Activated naive CD8-positive, alpha-beta T cell (primary cell): ENCODE measurements around the gene WBP1.

Experiments
- H3K27ac Mint-ChIP-seq: one replicate; pipeline ENCODE4 v1.8.0; 2021; ENCODE audit warnings: mixed read lengths
- H3K27me3 Mint-ChIP-seq: one replicate; pipeline ENCODE4 v1.8.0; 2021; ENCODE audit warnings: mixed read lengths
- H3K36me3 Mint-ChIP-seq: one replicate; pipeline ENCODE4 v1.8.0; 2021; ENCODE audit warnings: mixed read lengths
- H3K4me1 Mint-ChIP-seq: one replicate; pipeline ENCODE4 v1.8.0; 2021; ENCODE audit warnings: low read depth, mixed read lengths
- H3K4me3 Mint-ChIP-seq: one replicate; pipeline ENCODE4 v1.8.0; 2021; ENCODE audit warnings: mild to moderate bottlenecking, mixed read lengths
- H3K9me3 Mint-ChIP-seq: one replicate; pipeline ENCODE4 v1.8.0; 2021; ENCODE audit warnings: low read depth, mixed read lengths

The WBP1 gene

DNA sequence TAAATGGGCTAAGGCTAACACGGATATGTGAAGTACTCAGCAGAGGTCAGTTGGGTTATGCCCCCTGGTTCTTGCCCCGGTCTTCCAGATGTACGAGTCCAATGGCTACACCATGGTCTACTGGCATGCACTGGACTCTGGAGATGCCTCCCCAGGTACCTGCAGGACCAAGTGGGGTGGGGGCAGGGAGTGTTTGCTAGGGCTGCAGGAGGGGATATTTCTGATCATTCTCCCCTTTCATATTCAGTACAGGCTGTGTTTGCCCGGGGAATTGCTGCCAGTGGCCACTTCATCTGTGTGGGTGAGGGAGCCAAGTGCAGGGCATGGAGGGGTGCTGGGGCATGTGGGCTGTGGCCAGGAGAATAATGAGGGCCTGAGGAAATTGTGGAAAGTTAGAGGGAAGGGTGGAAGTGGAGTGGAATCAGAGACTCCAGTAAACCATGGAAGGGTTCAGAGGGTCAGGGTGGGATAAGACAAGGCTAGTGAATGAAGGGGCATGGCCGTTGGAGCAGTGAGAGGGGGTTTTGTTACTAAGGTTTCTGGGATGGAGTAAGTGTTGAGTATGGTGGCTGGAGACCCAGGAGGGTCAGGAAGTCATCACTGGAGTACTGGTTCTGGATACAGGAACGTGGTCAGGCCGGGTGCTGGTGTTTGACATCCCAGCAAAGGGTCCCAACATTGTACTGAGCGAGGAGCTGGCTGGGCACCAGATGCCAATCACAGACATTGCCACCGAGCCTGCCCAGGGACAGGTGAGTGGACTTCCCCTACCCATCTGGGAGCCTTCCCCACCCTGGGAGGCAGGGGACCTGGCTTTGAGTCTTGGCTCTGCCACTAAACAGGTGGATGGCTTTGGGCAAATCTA, 34.8 kb upstream of the WBP1 start:
- Mint-ChIP-seq H3K4me1 (peaks cover 19% of the 10 kb centered on the region), H3K27me3 (no peaks in the 10 kb centered on the region), H3K4me3 (peak overlapping the region; percentile 100), H3K27ac (peak overlapping the region; percentile 37), H3K36me3 (no peaks in the 10 kb centered on the region), H3K9me3 (no peaks in the 10 kb centered on the region)

DNA sequence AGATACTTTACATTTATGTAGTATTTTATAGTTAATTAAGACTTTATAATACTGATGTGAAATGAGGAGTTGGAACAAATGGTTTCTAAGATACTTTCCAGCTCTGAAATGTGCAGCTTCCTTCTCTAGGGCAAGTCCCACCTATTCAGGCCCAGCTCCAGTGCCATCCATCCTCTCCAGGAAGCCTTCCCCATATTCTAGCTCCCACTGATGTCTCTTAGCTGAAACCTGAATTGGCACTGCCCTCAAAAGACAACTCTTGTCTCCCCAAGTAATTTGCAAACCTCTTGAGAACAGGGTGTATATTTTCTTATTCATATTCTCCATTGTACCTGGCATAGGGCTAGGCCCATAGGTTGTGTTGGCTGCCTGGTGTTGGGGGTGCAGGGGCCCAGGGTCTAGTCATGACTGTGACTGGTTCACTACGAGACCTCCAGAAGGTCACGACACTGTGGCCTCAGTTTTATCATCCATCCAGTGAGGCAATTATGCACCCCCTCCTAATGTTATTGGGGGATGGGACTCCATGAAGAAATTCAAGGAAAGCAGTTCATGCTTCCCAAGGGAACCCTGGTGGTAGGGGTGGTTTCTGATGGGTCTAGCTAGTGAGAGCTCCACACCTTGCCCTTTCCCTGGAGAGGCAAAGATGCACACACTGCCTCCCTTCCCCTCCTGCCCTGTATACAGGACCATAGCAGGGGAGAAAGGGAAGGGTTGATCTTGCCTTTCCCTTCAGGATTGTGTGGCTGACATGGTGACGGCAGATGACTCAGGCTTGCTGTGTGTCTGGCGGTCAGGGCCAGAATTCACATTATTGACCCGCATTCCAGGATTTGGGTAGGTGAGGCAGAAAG, 33.9 kb upstream of the WBP1 start:
- no peak overlapping the region for H3K27ac Mint-ChIP-seq
- no peak overlapping the region for H3K4me3 Mint-ChIP-seq
- H3K9me3 Mint-ChIP-seq = no peaks in the 10 kb centered on the region
- H3K36me3 Mint-ChIP-seq = no peaks in the 10 kb centered on the region
- peaks cover 19% of the 10 kb centered on the region for H3K4me1 Mint-ChIP-seq
- no peaks in the 10 kb centered on the region for H3K27me3 Mint-ChIP-seq

DNA sequence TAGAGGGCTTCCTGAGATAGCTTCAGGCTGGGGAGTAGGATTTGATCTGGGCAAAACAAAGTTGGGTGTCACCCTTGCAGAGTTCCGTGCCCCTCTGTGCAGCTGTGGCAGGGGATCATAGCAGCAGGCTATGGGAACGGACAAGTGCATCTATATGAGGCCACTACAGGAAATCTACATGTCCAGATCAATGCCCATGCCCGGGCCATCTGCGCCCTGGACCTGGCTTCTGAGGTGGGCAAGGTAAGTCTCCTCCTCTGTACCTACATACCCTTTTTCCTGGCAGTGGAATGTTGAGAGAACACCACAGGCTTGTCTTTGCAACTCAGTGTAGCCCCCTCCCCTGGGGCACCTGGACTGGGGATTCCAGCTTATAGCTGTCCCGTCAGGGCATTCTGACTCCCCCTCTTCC, 33.2 kb upstream of the WBP1 start:
- Mint-ChIP-seq H3K27ac (no peak overlapping the region), H3K4me3 (no peak overlapping the region), H3K9me3 (no peaks in the 10 kb centered on the region), H3K4me1 (peaks cover 16% of the 10 kb centered on the region), H3K36me3 (no peaks in the 10 kb centered on the region), H3K27me3 (no peaks in the 10 kb centered on the region)

DNA sequence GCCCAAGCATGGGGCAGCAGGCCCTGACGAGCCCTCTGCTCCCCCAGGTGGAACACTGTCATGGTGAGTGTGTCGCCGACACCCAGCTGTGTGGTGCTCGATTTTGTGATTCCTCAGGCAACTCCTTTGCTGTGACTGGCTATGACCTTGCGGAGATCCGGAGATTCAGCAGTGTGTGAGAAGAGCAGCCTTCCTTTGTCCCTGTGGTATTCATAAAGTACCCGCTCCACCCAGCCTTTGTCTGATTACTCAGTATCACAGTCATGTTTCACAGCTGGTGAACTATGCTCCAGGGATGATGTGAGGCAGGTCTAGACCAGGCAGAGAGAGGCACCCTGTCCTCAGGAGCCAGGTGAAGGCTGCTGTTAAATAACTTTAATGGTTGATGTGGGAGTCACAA, 32.7 kb upstream of the WBP1 start:
- Mint-ChIP-seq H3K4me3 (no peak overlapping the region), H3K27me3 (no peaks in the 10 kb centered on the region), H3K4me1 (peaks cover 11% of the 10 kb centered on the region), H3K36me3 (no peaks in the 10 kb centered on the region), H3K9me3 (no peaks in the 10 kb centered on the region), H3K27ac (no peak overlapping the region)

DNA sequence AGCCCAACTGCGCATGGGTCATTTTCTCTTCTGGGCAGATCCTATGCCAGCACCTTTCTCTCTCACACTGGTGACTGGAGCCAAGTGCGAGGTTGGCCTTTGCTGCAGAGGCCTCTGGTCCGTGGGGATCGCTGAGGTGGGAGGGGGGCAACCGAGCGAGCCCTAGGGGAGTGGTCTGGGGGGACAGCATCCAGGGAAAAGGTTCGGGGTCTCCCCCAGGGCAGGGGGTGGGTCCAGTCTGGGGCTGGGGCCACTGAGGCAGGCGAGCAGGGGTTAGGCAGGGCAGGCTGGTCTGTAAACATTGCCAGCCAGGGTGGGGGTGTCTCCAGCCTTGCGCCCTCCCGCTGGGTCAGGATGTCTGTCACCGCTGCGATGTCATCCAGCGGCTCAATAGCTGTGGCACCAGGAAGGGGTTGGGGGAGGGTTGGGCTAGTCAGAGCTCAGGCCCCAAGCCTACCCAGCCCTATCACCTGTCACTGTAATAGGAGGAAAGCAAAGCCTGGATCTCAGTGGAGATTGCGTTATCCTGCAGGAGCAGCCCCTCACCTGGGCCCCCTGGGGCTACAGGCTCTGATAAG, 32.0 kb upstream of the WBP1 start:
- Mint-ChIP-seq H3K4me3 (no peak overlapping the region), H3K36me3 (no peaks in the 10 kb centered on the region), H3K4me1 (peaks cover 5% of the 10 kb centered on the region), H3K27ac (no peak overlapping the region), H3K9me3 (no peaks in the 10 kb centered on the region), H3K27me3 (no peaks in the 10 kb centered on the region)

DNA sequence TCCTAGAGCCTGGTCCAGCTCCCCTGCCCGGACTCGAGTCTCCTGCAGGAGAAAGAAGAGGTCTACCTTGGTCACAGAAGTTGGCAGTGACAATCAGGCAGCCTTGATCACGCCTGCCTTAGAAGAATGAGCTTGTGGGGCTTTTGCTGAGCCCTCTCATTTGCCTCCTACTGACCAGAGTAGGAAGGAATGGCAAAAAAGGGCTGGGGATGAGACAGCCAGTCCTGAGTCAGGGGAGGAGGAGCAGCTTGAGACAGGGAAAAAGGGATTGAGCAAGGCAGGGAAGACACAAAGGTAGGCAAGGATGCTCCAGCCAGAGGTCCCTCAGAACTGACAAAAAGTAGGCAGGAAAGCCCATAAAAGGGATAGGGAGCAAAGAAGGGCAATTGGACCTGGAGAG, 30.7 kb upstream of the WBP1 start:
- H3K9me3 Mint-ChIP-seq = no peaks in the 10 kb centered on the region
- H3K4me1 Mint-ChIP-seq = peaks cover 4% of the 10 kb centered on the region
- H3K27ac Mint-ChIP-seq = no peak overlapping the region
- no peak overlapping the region for H3K4me3 Mint-ChIP-seq
- no peaks in the 10 kb centered on the region for H3K36me3 Mint-ChIP-seq
- H3K27me3 Mint-ChIP-seq = no peaks in the 10 kb centered on the region

DNA sequence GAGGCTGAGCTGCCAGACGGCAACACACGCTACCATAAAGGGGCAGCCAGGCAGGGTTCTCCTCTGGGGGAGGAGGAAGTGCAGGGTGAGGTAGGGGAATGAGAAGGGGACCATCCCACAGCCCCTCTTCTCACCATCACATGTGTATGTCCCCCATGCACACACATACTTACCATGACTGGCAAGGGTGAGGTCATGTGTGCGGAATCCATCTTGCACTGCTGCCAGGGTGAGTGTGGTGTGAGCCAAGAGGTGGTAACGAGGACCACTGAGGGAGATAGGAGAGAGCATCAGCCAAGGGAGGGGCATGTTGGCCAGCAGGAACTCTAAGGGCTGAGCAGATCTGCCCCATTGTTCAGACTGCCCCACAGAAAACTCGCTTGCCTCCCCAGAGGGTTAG, 29.6 kb upstream of the WBP1 start:
- Mint-ChIP-seq H3K27me3 (no peaks in the 10 kb centered on the region), H3K27ac (no peak overlapping the region), H3K36me3 (no peaks in the 10 kb centered on the region), H3K4me1 (no peaks in the 10 kb centered on the region), H3K4me3 (no peak overlapping the region), H3K9me3 (no peaks in the 10 kb centered on the region)

DNA sequence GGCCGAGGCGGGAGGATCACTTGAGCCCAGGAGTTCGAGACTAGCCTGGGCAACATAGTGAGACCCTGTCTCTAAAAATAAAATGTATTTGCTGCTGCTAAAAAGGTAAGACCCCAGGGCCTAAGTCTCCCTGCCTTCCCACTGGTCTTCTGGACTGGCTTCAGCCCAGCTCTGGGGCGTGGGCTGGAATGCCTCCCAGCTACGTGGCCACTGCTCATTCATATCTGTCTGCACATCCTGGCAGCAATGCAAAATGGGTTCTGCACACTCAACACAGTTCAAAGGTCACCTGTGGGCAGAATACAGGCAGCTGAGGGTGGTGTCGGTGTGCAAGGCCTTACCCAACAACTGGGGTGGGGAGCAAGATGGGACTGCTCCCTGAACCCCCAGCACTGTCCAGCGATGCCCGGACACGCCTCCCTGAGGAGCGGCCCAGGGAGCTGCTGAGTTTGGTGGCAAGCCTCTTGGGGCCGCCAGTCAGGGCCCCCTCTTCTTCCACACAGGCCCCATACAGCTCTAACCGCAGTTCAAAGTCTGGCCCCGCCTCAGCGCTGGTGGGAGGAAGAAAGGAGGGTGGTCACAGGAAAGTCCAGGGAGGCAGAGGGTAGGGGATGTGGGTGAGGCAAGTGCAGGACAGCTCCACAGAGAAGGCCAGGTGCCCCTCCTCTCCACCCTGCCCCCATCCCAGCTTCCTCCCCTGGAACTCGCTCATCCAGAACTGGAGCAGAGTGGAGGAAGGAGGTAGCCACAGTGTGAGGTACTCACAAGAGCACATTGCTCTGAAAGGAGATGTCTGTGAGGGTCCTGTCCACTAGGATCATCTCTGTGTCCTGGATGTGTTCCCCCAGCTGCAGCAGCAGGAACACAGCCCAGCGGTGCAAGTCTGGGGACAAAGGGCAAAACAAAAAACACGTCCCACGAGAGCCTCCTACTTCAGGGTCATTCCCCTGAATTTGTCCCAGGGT, 28.5 kb upstream of the WBP1 start:
- Mint-ChIP-seq H3K27me3 (no peaks in the 10 kb centered on the region), H3K4me3 (no peak overlapping the region), H3K4me1 (no peaks in the 10 kb centered on the region), H3K9me3 (no peaks in the 10 kb centered on the region), H3K36me3 (no peaks in the 10 kb centered on the region), H3K27ac (no peak overlapping the region)

DNA sequence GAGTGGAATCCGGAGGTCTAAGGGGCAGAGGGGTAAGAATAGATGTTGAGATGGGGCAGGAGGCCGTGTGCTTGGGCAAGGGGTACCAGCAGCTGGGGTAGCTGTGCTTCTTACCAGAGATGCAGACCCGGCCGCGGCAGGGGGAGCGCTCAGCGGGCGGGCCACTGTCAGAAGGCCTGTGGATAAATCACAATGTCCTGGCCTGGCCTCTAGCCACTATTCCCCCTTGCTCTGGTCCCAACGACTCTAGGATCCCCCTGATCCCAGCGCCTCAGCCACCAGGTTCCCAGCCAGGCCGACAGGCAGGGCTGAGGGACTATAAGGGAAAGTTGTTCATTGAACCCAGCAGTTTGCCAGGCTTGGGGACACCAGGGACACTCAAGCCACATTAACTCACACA, 27.7 kb upstream of the WBP1 start:
- no peaks in the 10 kb centered on the region for H3K4me1 Mint-ChIP-seq
- no peaks in the 10 kb centered on the region for H3K36me3 Mint-ChIP-seq
- H3K4me3 Mint-ChIP-seq = no peak overlapping the region
- no peaks in the 10 kb centered on the region for H3K9me3 Mint-ChIP-seq
- H3K27ac Mint-ChIP-seq = no peak overlapping the region
- H3K27me3 Mint-ChIP-seq = no peaks in the 10 kb centered on the region

DNA sequence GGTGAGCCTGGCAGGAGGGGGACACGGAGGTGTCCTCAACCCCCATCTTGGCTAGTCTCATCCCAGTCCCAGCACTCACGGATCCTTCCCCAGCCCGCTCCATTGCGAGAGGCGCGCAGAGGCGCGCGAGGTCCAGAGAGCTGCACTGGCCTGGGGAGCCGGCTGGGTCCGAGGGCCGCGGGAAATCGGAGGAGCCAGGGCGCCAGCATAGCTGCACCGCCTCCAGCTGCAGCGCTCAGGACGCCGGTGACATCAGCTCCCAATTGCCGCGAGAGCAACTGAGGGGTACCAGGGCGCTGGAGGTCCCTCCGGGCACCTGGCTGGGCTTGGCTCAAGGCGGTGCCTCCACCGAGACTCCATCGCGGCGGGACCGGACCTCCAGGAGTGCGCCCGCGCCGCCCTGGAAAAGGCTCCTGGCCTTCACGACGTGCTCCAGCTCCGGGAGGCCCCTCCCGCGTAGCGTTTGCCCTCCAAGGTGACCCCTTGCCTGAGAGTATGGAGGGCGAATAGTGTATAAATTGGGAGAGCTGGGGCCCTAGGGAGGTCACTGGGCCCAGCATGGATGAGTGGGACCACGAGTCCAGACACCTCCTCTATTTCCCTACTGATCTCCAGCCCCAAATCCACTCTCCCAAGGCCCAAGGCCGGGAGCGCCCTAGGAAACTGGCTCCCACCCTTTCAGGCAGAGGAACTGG, 22.0 kb upstream of the WBP1 start:
- Mint-ChIP-seq H3K4me1 (peaks cover 7% of the 10 kb centered on the region), H3K27me3 (peaks cover 10% of the 10 kb centered on the region), H3K9me3 (no peaks in the 10 kb centered on the region), H3K27ac (no peak overlapping the region), H3K4me3 (no peak overlapping the region), H3K36me3 (no peaks in the 10 kb centered on the region)

DNA sequence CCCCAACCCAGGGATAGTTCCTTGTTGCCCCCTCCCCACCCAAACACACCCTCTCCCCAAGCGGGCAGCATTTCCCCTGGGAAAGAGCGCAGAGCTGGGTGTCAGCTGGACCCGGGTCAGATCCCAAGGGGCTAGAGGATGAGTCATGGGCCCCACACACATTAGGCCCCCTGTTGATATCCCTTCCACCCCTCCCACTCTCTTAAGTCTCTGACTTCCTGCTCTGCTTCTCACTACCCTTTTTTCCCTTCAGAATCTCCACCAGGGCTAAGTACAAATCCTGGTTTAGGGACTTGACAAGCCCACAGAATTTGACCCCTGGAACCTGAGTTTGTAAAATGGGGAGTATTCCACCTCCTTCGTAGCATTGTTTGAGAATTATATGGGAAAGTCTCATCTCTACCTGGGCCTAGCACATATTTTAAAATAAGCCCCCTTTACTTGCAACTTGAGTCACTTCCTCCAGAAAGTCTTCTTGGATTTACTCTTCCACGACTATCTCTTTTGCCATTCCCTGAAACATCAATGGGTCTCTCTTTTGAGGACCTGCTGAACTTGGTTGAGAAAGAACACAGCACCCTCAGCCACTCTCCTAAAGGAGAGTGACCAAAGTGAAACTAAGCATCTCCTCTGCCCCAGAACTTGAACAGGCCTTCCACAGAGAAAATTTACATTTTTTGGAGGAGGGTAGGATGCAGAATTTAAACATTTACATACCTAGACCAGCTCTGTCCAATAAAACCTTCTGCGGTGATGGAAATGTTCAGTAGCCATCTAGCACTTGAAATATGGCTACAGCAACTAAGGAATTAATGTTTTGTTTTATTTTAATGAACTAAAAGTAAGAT, 21.2 kb upstream of the WBP1 start:
- no peaks in the 10 kb centered on the region for H3K36me3 Mint-ChIP-seq
- H3K4me1 Mint-ChIP-seq = peaks cover 7% of the 10 kb centered on the region
- peaks cover 10% of the 10 kb centered on the region for H3K27me3 Mint-ChIP-seq
- no peak overlapping the region for H3K27ac Mint-ChIP-seq
- no peak overlapping the region for H3K4me3 Mint-ChIP-seq
- no peaks in the 10 kb centered on the region for H3K9me3 Mint-ChIP-seq

DNA sequence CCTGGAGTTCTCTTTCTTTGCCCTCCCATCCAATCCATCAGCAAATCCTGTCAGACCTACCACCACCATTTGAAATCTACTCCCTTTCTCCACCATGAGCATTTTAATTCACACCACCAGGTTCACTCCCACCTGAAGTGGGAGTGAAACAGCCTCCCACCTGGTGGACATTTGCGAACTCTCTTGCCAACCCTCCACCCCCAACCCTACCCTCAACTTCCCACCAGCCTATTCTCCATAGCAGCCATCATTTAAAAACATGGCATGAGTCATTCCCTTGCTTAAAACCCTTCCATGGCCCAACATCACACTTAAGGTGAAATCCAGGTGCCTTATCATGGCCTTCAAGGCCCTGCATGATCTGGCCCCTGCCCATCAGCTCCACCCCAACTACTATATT, 20.0 kb upstream of the WBP1 start:
- Mint-ChIP-seq H3K9me3 (no peaks in the 10 kb centered on the region), H3K36me3 (no peaks in the 10 kb centered on the region), H3K4me1 (peaks cover 10% of the 10 kb centered on the region), H3K27me3 (peaks cover 14% of the 10 kb centered on the region), H3K4me3 (no peak overlapping the region), H3K27ac (no peak overlapping the region)

DNA sequence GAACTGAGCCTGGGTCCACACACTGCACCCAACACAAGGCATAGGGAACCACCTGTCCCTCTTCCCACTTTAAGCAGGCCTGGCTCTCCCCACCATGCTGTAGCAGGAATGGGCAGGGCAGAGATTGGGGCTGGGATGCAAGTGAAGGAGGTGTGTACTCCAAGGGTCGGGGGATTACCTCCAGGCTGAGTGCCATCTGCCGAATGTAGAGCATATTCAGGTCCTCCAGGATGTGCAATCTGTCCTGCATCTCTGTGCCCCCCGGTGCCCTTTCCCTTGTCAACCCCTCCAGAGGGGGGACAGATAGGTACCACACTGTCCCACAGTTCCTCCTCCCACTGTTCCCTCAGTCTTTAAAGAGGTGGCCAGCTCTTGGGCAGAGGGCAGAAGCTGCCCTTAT, 18.9 kb upstream of the WBP1 start:
- H3K4me1 Mint-ChIP-seq = peaks cover 10% of the 10 kb centered on the region
- H3K4me3 Mint-ChIP-seq = no peak overlapping the region

More for the DNA sequence above, 18.9 kb upstream of the WBP1 start:
- Mint-ChIP-seq H3K36me3 (no peaks in the 10 kb centered on the region), H3K9me3 (no peaks in the 10 kb centered on the region), H3K27me3 (peaks cover 16% of the 10 kb centered on the region), H3K27ac (no peak overlapping the region)
